ENCODE measurements around the gene KRT80. TPM values are rescaled to one million over a fixed set of nuclear protein-coding genes. Genes with fewer than 3 reads are reported as not detected.

The KRT80 gene
- polyA plus RNA-seq, 3 donors: 0.18 to 0.52 (median 0.37) TPM

- H3K36me3 Mint-ChIP-seq: peaks cover 8 to 15% of the 10 kb centered on the region in 2 donors
- Histone ChIP-seq H3K27ac (ENCODE audit: low read depth in 1 of 2, low read length in 2 of 2) (no peak overlapping the region), H2AFZ (ENCODE audit: insufficient read depth, low read depth, low read length, poor library complexity, severe bottlenecking) (no peak overlapping the region), H3K9me3 (replicated peaks in 1 of 2; ENCODE audit: control insufficient read depth in 1 of 2, insufficient read depth in 1 of 2, low read length in 2 of 2) (no peaks in the 10 kb centered on the region), H3K9ac (ENCODE audit: insufficient read depth, low read length, poor library complexity, severe bottlenecking) (no peak overlapping the region), H3K36me3 (replicated peaks in 1 of 2; ENCODE audit: control insufficient read depth in 1 of 2, insufficient read depth in 2 of 2, low read length in 2 of 2) (no peaks in the 10 kb centered on the region), H3K27me3 (ENCODE audit: control insufficient read depth in 2 of 2, insufficient read depth in 2 of 2, low read length in 2 of 2) (peaks cover 11 to 39% of the 10 kb centered on the region in 2 donors), H3K4me2 (replicated peaks; ENCODE audit: extremely low read depth, low read length, poor library complexity, severe bottlenecking) (no peak overlapping the region), H3K4me3 (replicated peaks in 1 of 3; ENCODE audit: low read depth in 2 of 3, low read length in 3 of 3) (no peak overlapping the region), H4K20me1 (ENCODE audit: insufficient read depth, low read length) (no peaks in the 10 kb centered on the region), H3K79me2 (ENCODE audit: insufficient read depth, low read length) (no peaks in the 10 kb centered on the region), H3K4me1 (ENCODE audit: control insufficient read depth in 1 of 2, insufficient read depth in 2 of 2, low read length in 2 of 2) (peaks cover 33 to 67% of the 10 kb centered on the region in 2 donors)
- intact Hi-C loops (cut with micrococcal nuclease): no loop called here
- peaks cover 0 to 20% (median 9%) of the 10 kb centered on the region in 7 donors for H3K9me3 Mint-ChIP-seq
- 93% methylated on average over 2 of the region's 2 CpGs for WGBS (ENCODE audit: insufficient coverage)
- no peak for DNase-seq
- peaks cover 44 to 50% (median 47%) of the 10 kb centered on the region in 3 donors for H3K27me3 Mint-ChIP-seq (ENCODE audit: low read depth in 3 of 3)
- no peak for TF ChIP-seq CTCF (IDR thresholded peaks at IDR 0.05)
- peak overlapping the region in 2 of 7 donors; percentile 9 to 11 for H3K27ac Mint-ChIP-seq
- peaks cover 76% of the 10 kb centered on the region for H3K4me1 Mint-ChIP-seq
- peak overlapping the region in 1 of 2 donors; percentile 43 for H3K4me3 Mint-ChIP-seq
These were observed 38.1 kb upstream of the KRT80 start for GRCh38 chr12:52229836-52230343.

GRCh38 chr12:52228931-52229330, 37.1 kb upstream of the KRT80 start:
- Mint-ChIP-seq H3K27me3 (ENCODE audit: low read depth in 3 of 3) (peaks cover 38 to 46% (median 43%) of the 10 kb centered on the region in 3 donors), H3K4me3 (no peak overlapping the region), H3K27ac (peak overlapping the region in 1 of 7 donors; percentile 46), H3K4me1 (peaks cover 72% of the 10 kb centered on the region), H3K36me3 (peaks cover 12 to 15% of the 10 kb centered on the region in 2 donors), H3K9me3 (peaks cover 0 to 17% (median 10%) of the 10 kb centered on the region in 7 donors)
- WGBS (ENCODE audit: insufficient coverage): 96% methylated on average over 5 of the region's 6 CpGs
- Histone ChIP-seq H3K4me2 (replicated peaks; ENCODE audit: extremely low read depth, low read length, poor library complexity, severe bottlenecking) (no peak overlapping the region), H3K4me3 (replicated peaks in 1 of 3; ENCODE audit: low read depth in 2 of 3, low read length in 3 of 3) (no peak overlapping the region), H2AFZ (ENCODE audit: insufficient read depth, low read depth, low read length, poor library complexity, severe bottlenecking) (no peak overlapping the region), H3K4me1 (ENCODE audit: control insufficient read depth in 1 of 2, insufficient read depth in 2 of 2, low read length in 2 of 2) (peaks cover 28 to 63% of the 10 kb centered on the region in 2 donors), H3K9me3 (replicated peaks in 1 of 2; ENCODE audit: control insufficient read depth in 1 of 2, insufficient read depth in 1 of 2, low read length in 2 of 2) (no peaks in the 10 kb centered on the region), H3K27me3 (ENCODE audit: control insufficient read depth in 2 of 2, insufficient read depth in 2 of 2, low read length in 2 of 2) (peaks cover 11 to 35% of the 10 kb centered on the region in 2 donors), H3K79me2 (ENCODE audit: insufficient read depth, low read length) (no peaks in the 10 kb centered on the region), H4K20me1 (ENCODE audit: insufficient read depth, low read length) (no peaks in the 10 kb centered on the region), H3K9ac (ENCODE audit: insufficient read depth, low read length, poor library complexity, severe bottlenecking) (no peak overlapping the region), H3K36me3 (replicated peaks in 1 of 2; ENCODE audit: control insufficient read depth in 1 of 2, insufficient read depth in 2 of 2, low read length in 2 of 2) (no peaks in the 10 kb centered on the region), H3K27ac (ENCODE audit: low read depth in 1 of 2, low read length in 2 of 2) (no peak overlapping the region)
- intact Hi-C loops (cut with micrococcal nuclease): no loop called here
- DNase-seq: no peak
- TF ChIP-seq CTCF (IDR thresholded peaks at IDR 0.05): no peak
